OCI-LY1 (cell line): Measurements from ENCODE around the gene COL20A1.

Experiments
- H2AFZ ChIP-seq: fragments of 200-600 bp; sonication (generic), shearing (Covaris generic); 2 replicates; pipeline ENCODE4 v1.6.0; 2014; ENCODE audit warnings: antibody characterized with exemption, mild to moderate bottlenecking, low read length
- H3F3A ChIP-seq: fragments of 200-600 bp; sonication (generic), shearing (Covaris generic); 2 replicates; pipeline ENCODE4 v1.6.0; 2014; ENCODE audit warnings: mild to moderate bottlenecking, antibody characterized with exemption, low read length, moderate library complexity; ENCODE audit not compliant: insufficient read depth
- H3K27ac ChIP-seq: fragments of 200-600 bp; sonication (generic); 2 replicates; pipeline ENCODE4 v1.5.1; 2014; ENCODE audit warnings: low read length, mixed run types, mild to moderate bottlenecking, low read depth; ENCODE audit not compliant: poor library complexity, severe bottlenecking
- H3K27me3 ChIP-seq: fragments of 200-600 bp; sonication (generic); 2 replicates; pipeline ENCODE4 v1.6.0; 2014; ENCODE audit warnings: antibody characterized with exemption, mild to moderate bottlenecking, low read length, moderate library complexity; ENCODE audit not compliant: insufficient read depth
- H3K36me3 ChIP-seq: fragments of 200-600 bp; sonication (generic); 2 replicates; pipeline ENCODE4 v1.6.1; 2014; ENCODE audit warnings: mild to moderate bottlenecking, antibody characterized with exemption, low read length, moderate library complexity, mixed read lengths; ENCODE audit not compliant: insufficient read depth
- H3K4me1 ChIP-seq: fragments of 200-600 bp; sonication (generic); 2 replicates; pipeline ENCODE4 v1.5.1; 2014; ENCODE audit warnings: mild to moderate bottlenecking, low read length, moderate library complexity; ENCODE audit not compliant: insufficient read depth, severe bottlenecking
- H3K4me2 ChIP-seq: fragments of 200-600 bp; sonication (generic), shearing (Covaris generic); 2 replicates; pipeline ENCODE4 v1.6.1; 2014; ENCODE audit warnings: low read length
- H3K4me3 ChIP-seq: fragments of 200-600 bp; sonication (generic); 2 replicates; pipeline ENCODE4 v1.5.1; 2014; ENCODE audit warnings: low read length, low read depth, mild to moderate bottlenecking, mixed read lengths; ENCODE audit not compliant: poor library complexity, severe bottlenecking
- H3K79me2 ChIP-seq: fragments of 200-600 bp; shearing (Covaris generic); 2 replicates; pipeline ENCODE4 v1.6.1; 2016; ENCODE audit warnings: mixed run types, low read length, mixed read lengths; ENCODE audit not compliant: insufficient read depth
- H3K9ac ChIP-seq: fragments of 200-600 bp; sonication (generic), shearing (Covaris generic); 2 replicates; pipeline ENCODE4 v1.6.1; 2014; ENCODE audit warnings: mild to moderate bottlenecking, low read length, mixed read lengths
- H3K9me2 ChIP-seq: fragments of 200-600 bp; sonication (generic), shearing (Covaris generic); 2 replicates; pipeline ENCODE4 v1.6.1; 2014; ENCODE audit warnings: low read depth, mild to moderate bottlenecking, low read length, mixed read lengths
- H3K9me3 ChIP-seq: fragments of 200-600 bp; shearing (Covaris generic); 2 replicates; pipeline ENCODE4 v1.6.1; 2014; ENCODE audit warnings: low read length, mixed read lengths
- H4K20me1 ChIP-seq: fragments of 200-600 bp; sonication (generic), shearing (Covaris generic); 2 replicates; pipeline ENCODE4 v1.6.0; 2016; ENCODE audit warnings: mild to moderate bottlenecking, low read length; ENCODE audit not compliant: insufficient read depth
- CTCF ChIP-seq: fragments of 200-600 bp; sonication (generic), shearing (Covaris generic); IDR thresholded peaks from 2 replicates; pipeline ENCODE4 v1.5.1; 2017; ENCODE audit warnings: mild to moderate bottlenecking, antibody characterized with exemption, low read length, moderate library complexity, mixed read lengths
- EZH2 ChIP-seq: fragments of 200-600 bp; sonication (generic), shearing (Covaris generic); IDR thresholded peaks from 2 replicates; pipeline ENCODE4 v1.8.0; 2017; ENCODE audit warnings: borderline replicate concordance, mixed run types, mild to moderate bottlenecking, antibody characterized with exemption, low read length, moderate library complexity, mixed read lengths

Gene COL20A1

DNA sequence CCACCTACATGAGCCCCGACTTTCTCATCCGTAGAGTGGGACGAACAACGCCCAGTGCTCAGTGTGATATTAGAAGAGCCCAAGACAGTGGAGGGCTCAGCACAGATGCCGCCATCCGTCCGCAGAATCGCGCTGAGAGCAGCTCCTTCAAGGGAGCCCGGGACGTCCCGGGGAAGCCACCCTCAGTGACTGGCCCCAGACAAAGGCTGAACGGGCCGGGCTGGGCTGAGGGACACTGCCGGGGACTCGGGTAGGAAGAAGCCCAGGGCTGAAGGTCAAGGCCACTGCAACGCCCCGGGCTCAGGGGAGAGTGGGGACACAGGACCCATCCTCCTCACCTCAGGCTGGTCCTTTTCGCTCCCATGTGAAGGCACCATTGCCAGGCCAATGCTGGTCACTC lies 81.0 kb downstream of the COL20A1 start:
- no peaks in the 10 kb centered on the region for H3K9me2 ChIP-seq
- TF ChIP-seq EZH2 (no peak), CTCF (no peak)
- no peaks in the 10 kb centered on the region for H3K9me3 ChIP-seq
- H3K36me3 ChIP-seq, result no peaks in the 10 kb centered on the region
- H2AFZ ChIP-seq, result no peak overlapping the region
- H4K20me1 ChIP-seq, result no peaks in the 10 kb centered on the region
- no peaks in the 10 kb centered on the region for H3K4me1 ChIP-seq
- no peak overlapping the region for H3K4me3 ChIP-seq
- H3F3A ChIP-seq, result no peaks in the 10 kb centered on the region
- H3K27me3 ChIP-seq, result 0 out of 2 replicates have a peak, but pooled peaks cover 3% of the 10 kb centered on the region
- H3K9ac ChIP-seq, result no peak overlapping the region
- H3K27ac ChIP-seq, result no peak overlapping the region
- no peak overlapping the region for H3K4me2 ChIP-seq
- H3K79me2 ChIP-seq, result no peaks in the 10 kb centered on the region

DNA sequence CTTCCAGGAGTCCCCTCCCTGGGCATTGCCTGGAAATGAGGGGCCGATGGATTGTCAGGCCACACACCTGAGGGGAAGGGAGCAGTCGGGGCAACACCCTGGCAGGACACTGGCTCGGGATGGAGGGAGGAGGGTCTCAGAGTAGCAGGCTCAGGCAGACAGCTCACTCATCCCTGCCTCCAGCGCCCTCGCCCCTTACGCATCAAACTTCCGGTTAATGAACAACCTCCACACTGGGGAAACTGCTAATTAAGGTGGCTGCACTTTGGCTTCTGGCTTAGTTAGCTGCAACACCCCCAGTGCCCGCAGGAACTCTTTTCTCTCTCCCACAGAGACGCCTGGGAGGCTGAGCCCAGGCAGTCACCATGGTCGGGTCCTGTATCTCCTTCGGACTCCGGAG lies 81.5 kb downstream of the COL20A1 start:
- no peak overlapping the region for H3K9ac ChIP-seq
- 0 out of 2 replicates have a peak, but pooled peaks cover 3% of the 10 kb centered on the region for H3K27me3 ChIP-seq
- no peak overlapping the region for H3K27ac ChIP-seq
- no peaks in the 10 kb centered on the region for H3K9me2 ChIP-seq
- no peak overlapping the region for H3K4me3 ChIP-seq
- H3K36me3 ChIP-seq, result no peaks in the 10 kb centered on the region
- H4K20me1 ChIP-seq, result no peaks in the 10 kb centered on the region
- no peaks in the 10 kb centered on the region for H3K4me1 ChIP-seq
- no peaks in the 10 kb centered on the region for H3F3A ChIP-seq
- H3K9me3 ChIP-seq, result no peaks in the 10 kb centered on the region
- no peak overlapping the region for H3K4me2 ChIP-seq
- no peak for TF ChIP-seq CTCF
- TF ChIP-seq EZH2, result no peak
- H3K79me2 ChIP-seq, result no peaks in the 10 kb centered on the region
- no peak overlapping the region for H2AFZ ChIP-seq

DNA sequence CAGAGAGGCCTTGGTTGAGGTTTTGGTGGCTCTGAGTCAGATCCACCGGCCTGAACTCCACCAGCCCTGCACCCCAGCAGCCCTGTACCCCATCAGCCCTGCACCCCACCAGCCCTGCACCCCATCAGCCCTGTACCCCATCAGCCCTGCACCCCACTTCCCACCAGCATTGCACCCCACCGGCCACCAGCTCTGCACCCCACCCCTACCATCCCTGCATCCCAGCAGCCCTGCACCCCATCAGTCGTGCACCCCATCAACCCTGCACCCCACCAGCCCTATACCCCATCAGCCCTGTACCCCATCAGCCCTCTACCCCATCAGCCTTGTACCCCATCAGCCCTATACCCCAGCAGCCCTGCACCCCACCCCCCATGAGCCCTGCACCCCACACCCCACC lies 82.5 kb downstream of the COL20A1 start:
- Histone ChIP-seq H3K9me2 (no peaks in the 10 kb centered on the region), H4K20me1 (no peaks in the 10 kb centered on the region), H3K9me3 (no peaks in the 10 kb centered on the region), H3K27me3 (0 out of 2 replicates have a peak, but pooled peaks cover 3% of the 10 kb centered on the region), H3K27ac (no peak overlapping the region), H3K79me2 (no peaks in the 10 kb centered on the region), H3K4me2 (no peak overlapping the region), H3K4me3 (no peak overlapping the region), H2AFZ (no peak overlapping the region), H3F3A (no peaks in the 10 kb centered on the region), H3K9ac (no peak overlapping the region), H3K36me3 (no peaks in the 10 kb centered on the region), H3K4me1 (no peaks in the 10 kb centered on the region)
- no peak for TF ChIP-seq CTCF
- TF ChIP-seq EZH2, result no peak
